ENCODE measurements around the gene PHTF1. TPM values are rescaled to one million over a fixed set of nuclear protein-coding genes. Genes with fewer than 3 reads are reported as not detected.

PHTF1 gene
- polyA plus RNA-seq, 1 donor (not counting 4 experiments of a cell fraction or from before 2014, with no cell fraction given), result 6.8 TPM

DNA sequence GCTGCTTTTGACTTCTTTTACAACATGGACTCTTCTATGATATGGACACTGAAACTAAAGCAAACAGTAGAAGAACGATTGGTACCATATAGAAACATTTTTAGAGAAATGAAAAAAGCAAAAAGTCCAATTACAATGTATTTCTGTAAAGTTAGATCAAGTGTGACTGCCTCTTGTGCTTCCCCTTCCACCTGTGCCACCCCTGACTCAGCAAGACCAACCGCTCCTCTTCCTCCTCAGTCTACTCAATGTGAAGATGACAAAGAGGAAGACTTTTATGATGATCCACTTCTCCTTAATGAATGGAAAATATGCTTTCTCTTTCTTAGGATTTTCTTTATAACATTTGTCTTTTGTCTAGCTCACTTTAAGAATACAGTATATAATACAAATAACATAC, 66.9 kb downstream of the PHTF1 start:
- Histone ChIP-seq H3K4me1 (ENCODE audit: control insufficient read depth, extremely low read depth, insufficient read depth, low read length) (no peaks in the 10 kb centered on the region), H3K9me1 (ENCODE audit: control insufficient read depth, extremely low read depth, insufficient read depth, low read length) (no peaks in the 10 kb centered on the region)

DNA sequence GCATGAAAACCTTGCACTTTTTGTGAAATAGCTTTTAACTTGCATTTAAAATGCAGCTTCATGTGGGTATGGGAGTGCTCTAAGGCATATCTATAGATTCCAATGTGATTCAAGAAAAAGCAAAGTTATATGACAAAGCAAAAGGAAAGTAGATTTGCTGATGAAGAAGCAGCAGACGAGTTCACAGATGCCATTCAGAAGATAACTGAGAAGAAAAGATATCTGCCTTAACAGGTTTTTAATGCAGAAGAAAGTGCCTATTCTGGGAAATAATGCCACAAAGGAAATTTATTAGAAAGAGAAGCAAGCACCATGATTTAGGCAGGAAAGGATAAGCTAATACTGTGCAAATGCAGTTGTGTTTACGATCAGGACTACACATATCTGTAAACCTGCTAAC, 68.1 kb downstream of the PHTF1 start:
- DNase-seq (ENCODE audit: low read depth, low spot score) (no peak), FAIRE-seq (no peak)
- peaks cover 2% of the 10 kb centered on the region for H3K9me3 ChIP-seq (ENCODE audit: control insufficient read depth, low read depth, low read length)
- H3K27ac ChIP-seq (ENCODE audit: control insufficient read depth, insufficient read depth, low read length), result no peak overlapping the region
- TF ChIP-seq, protein P1, sequence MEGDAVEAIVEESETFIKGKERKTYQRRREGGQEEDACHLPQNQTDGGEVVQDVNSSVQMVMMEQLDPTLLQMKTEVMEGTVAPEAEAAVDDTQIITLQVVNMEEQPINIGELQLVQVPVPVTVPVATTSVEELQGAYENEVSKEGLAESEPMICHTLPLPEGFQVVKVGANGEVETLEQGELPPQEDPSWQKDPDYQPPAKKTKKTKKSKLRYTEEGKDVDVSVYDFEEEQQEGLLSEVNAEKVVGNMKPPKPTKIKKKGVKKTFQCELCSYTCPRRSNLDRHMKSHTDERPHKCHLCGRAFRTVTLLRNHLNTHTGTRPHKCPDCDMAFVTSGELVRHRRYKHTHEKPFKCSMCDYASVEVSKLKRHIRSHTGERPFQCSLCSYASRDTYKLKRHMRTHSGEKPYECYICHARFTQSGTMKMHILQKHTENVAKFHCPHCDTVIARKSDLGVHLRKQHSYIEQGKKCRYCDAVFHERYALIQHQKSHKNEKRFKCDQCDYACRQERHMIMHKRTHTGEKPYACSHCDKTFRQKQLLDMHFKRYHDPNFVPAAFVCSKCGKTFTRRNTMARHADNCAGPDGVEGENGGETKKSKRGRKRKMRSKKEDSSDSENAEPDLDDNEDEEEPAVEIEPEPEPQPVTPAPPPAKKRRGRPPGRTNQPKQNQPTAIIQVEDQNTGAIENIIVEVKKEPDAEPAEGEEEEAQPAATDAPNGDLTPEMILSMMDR (optimal IDR thresholded peaks at IDR 0.05 in 1 of 3, IDR thresholded peaks at IDR 0.05 in 1 of 3, conservative IDR thresholded peaks at IDR 0.05 in 1 of 3; ENCODE audit: extremely low read depth in 1 of 3, insufficient read depth in 2 of 3, low read length in 3 of 3), result no peak
- no peak for TF ChIP-seq EZH2 (IDR thresholded peaks at IDR 0.05; ENCODE audit: low read length)
- H3K9ac ChIP-seq (ENCODE audit: control insufficient read depth, extremely low read depth, insufficient read depth, low read length), result no peak overlapping the region
- no peak overlapping the region for H3K4me3 ChIP-seq (ENCODE audit: control insufficient read depth in 2 of 3, extremely low read depth in 1 of 3, insufficient read depth in 2 of 3, low read depth in 1 of 3, low read length in 3 of 3)
- H3K4me2 ChIP-seq (ENCODE audit: control insufficient read depth, extremely low read depth, insufficient read depth, low read depth, low read length), result no peak overlapping the region
- no peaks in the 10 kb centered on the region for H3K4me1 ChIP-seq (ENCODE audit: control insufficient read depth, extremely low read depth, insufficient read depth, low read length)
- no peaks in the 10 kb centered on the region for H3K9me1 ChIP-seq (ENCODE audit: control insufficient read depth, extremely low read depth, insufficient read depth, low read length)
- H2AFZ ChIP-seq (ENCODE audit: control insufficient read depth, low read length), result no peak overlapping the region
- dilution Hi-C loops (cut with MboI; ENCODE audit: extremely low pct_ligation_motif_present, low sequenced_read_pairs), result no loop called here
- no peaks in the 10 kb centered on the region for H3K27me3 ChIP-seq (ENCODE audit: control insufficient read depth, extremely low read depth, insufficient read depth, low read length)
- no peaks in the 10 kb centered on the region for H3K79me2 ChIP-seq (ENCODE audit: control insufficient read depth, insufficient read depth, low read length)
- no peaks in the 10 kb centered on the region for H4K20me1 ChIP-seq (ENCODE audit: control insufficient read depth, extremely low read depth, insufficient read depth, low read length)
- H3K36me3 ChIP-seq (ENCODE audit: control insufficient read depth in 2 of 2, extremely low read depth in 1 of 2, insufficient read depth in 2 of 2, low read length in 2 of 2), result no peaks in the 10 kb centered on the region

More for the DNA sequence above, 66.9 kb downstream of the PHTF1 start:
- Histone ChIP-seq H3K27me3 (ENCODE audit: control insufficient read depth, extremely low read depth, insufficient read depth, low read length) (no peaks in the 10 kb centered on the region), H3K4me2 (ENCODE audit: control insufficient read depth, extremely low read depth, insufficient read depth, low read depth, low read length) (no peak overlapping the region), H3K9ac (ENCODE audit: control insufficient read depth, extremely low read depth, insufficient read depth, low read length) (no peak overlapping the region), H3K9me3 (ENCODE audit: control insufficient read depth, low read depth, low read length) (peaks cover 2% of the 10 kb centered on the region), H3K4me3 (ENCODE audit: control insufficient read depth in 2 of 3, extremely low read depth in 1 of 3, insufficient read depth in 2 of 3, low read depth in 1 of 3, low read length in 3 of 3) (no peak overlapping the region), H4K20me1 (ENCODE audit: control insufficient read depth, extremely low read depth, insufficient read depth, low read length) (no peaks in the 10 kb centered on the region), H3K79me2 (ENCODE audit: control insufficient read depth, insufficient read depth, low read length) (no peaks in the 10 kb centered on the region), H2AFZ (ENCODE audit: control insufficient read depth, low read length) (no peak overlapping the region), H3K27ac (ENCODE audit: control insufficient read depth, insufficient read depth, low read length) (no peak overlapping the region), H3K36me3 (ENCODE audit: control insufficient read depth in 2 of 2, extremely low read depth in 1 of 2, insufficient read depth in 2 of 2, low read length in 2 of 2) (no peaks in the 10 kb centered on the region)
- DNase-seq (ENCODE audit: low read depth, low spot score) (no peak), FAIRE-seq (no peak)
- dilution Hi-C loops (cut with MboI; ENCODE audit: extremely low pct_ligation_motif_present, low sequenced_read_pairs), result no loop called here
- TF ChIP-seq EZH2 (IDR thresholded peaks at IDR 0.05; ENCODE audit: low read length), result no peak
- TF ChIP-seq, protein P1 (optimal IDR thresholded peaks at IDR 0.05 in 1 of 3, IDR thresholded peaks at IDR 0.05 in 1 of 3, conservative IDR thresholded peaks at IDR 0.05 in 1 of 3; ENCODE audit: extremely low read depth in 1 of 3, insufficient read depth in 2 of 3, low read length in 3 of 3), result no peak

All from keratinocyte (primary cell).